NT2/D1 (cell line): Measurements from ENCODE around the gene DNM1L.

Source experiments
- SUZ12 ChIP-seq: IDR thresholded peaks from 2 replicates; pipeline ENCODE4 v1.6.1; 2011; ENCODE audit not compliant: insufficient read length, insufficient read depth; ENCODE audit errors: extremely low read depth
- YY1 ChIP-seq: IDR thresholded peaks from 2 replicates; pipeline ENCODE4 v1.6.1; 2011; ENCODE audit not compliant: insufficient read length, insufficient read depth
- ZNF274 ChIP-seq: IDR thresholded peaks from 2 replicates; pipeline ENCODE4 v1.6.1; 2011; ENCODE audit warnings: mild to moderate bottlenecking, low read depth, low read length

GRCh38 chr12:32753605-32754004 lies 74.5 kb downstream of the DNM1L start:
- TF ChIP-seq ZNF274 (no peak), SUZ12 (no peak), YY1 (no peak)
